Nucleus accumbens (tissue), 56 donors: ENCODE data around the gene GREM1.
A peak's percentile ranks its signal among the peaks of the same experiment; 100 is the strongest.

Experiments
- DNase-seq, 56 donors: peaks; one replicate each; lab custom pipeline; 2025; lab: John Stamatoyannopoulos, UW

The GREM1 gene

GRCh38 chr15:32692286-32692685, 25.5 kb upstream of the GREM1 start:
- DNase-seq, result no peak

DNA sequence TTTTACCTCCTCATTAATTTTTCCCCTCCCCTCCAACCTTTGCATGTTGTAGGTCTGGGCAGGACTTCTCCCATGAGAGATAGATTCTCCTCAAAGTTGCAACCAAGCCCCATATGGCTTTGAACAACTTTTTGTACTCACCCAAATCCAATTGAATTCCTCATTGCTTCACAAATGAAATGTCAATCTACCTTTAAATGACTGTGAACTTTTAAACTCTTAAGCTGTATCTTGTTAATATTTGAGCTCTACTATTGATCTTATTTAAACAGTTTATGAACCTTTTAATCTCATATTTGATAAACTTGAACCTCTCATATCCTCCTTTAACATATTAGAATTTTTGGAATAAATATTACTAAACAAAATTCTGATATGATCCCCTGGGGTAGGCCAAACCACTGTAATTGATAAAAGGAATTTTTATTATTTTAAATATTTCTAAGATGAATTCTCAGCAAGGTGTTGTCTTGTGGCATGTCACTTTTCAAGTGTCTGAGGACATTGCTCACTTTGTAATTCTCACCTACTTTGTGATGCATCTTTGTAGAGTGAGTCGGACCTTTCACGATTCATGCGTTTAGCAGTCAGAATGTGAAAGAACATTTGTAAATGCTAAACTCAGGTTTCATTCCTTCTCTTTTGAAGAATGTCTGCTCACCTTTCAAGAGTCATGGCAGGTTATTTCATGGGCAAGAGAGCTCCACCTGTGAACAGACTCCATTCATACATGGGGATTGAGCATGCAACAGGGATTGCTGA, 23.4 kb upstream of the GREM1 start:
- DNase-seq, result no peak

GRCh38 chr15:32698773-32699390, 18.9 kb upstream of the GREM1 start:
- DNase-seq, result no peak

GRCh38 chr15:32700501-32701150, 17.2 kb upstream of the GREM1 start:
- DNase-seq, result no peak

DNA sequence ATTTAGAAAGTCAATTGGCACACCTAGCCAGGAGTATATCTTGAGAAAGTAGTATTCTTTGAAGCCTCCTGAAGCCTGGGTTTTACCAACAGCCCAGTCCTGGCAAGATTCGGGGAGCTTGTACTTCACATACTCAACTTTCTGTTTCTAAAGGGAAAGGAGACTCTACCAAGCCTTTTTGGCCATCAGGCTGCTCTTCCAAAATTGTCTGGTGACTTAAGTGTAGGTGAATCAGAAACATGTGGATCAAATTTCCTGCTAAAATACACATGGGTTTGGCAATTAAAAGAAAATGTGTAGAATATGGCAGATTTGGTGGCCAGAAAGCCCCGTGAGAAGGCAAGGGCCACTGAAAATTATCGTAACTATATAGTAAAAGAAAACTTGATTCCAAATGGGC, 15.9 kb upstream of the GREM1 start:
- DNase-seq, result no peak

- no peak for DNase-seq
Observed at GRCh38 chr15:32704395-32704981, 13.3 kb upstream of the GREM1 start.

GRCh38 chr15:32705446-32705845, 12.4 kb upstream of the GREM1 start:
- no peak for DNase-seq

- DNase-seq, result no peak
Observed at GRCh38 chr15:32706704-32707103, 11.1 kb upstream of the GREM1 start.

DNA sequence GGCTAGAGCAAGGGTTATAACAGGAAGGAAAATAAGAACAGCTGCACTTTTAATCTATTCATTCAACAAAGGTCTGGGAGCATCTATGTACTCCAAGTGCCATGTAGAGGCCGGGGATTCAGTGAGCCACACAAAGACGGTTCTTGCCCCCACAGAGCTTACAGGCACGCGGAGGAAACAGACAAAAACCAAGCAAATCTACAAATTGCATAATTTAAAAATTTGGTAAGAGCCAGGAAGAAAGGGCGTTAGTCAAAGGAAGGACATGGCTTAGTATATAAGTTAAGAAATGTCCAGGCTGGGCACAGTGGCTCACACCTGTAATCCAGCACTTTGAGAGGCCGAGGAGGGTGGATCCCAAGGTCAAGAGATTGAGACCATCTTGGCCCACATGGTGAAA, 10.4 kb upstream of the GREM1 start:
- DNase-seq, result no peak

- DNase-seq, result no peak
Observed at GRCh38 chr15:32709295-32710033, 8.3 kb upstream of the GREM1 start.

DNA sequence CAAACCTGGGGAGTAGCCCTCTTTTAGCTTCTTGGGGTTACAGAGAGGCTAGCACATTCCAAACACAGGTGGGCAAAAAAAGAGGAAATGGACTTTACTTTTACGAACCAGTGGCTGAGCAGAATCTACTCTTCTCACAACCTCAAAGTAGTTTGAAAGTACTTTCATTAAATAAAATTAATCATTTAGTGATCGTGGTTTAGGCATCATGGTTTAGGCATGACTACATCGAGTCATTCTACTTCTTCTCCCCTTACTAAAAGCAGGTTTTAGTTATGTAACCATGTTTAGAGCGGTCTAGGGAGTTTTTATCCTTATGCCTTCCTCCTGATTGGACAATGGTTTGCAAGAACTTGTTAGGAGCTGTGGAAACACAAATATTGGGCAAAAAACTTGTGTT, 2.5 kb upstream of the GREM1 start:
- DNase-seq, result no peak

DNA sequence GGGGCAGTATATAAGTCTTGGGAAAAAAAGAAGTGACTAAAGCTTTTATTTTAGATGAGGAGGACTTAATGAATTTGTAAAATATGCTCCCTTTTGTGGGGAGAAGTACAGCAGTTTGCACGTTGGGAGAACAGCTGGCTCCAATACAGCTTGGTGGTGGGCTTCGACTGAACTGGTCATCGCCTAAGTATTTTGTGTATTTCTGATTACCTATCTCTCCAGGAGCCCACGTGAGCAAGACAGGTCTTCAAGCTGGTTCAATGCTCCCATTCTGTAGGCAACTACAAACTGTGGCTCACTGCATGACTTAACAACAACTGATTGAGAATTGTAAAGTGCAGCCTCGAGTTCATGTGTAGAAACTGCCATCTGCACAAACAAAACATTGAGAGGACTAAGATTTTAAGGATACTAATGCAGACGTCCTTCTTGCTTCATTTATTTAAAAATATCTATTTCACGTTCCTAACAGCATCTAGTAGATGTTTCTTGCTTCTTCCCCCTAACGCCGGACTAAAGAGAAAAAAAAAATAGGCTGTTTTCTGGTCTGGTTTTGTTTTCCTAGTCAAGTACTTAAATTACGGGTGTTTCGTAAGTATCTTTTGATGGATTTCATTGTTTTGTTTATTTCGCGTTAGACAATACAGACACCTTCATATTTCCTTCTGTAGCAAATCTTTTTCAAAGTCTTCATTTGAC, 1.4 kb upstream of the GREM1 start:
- no peak for DNase-seq

- peak in 4 of 56 donors; percentile 32 to 64 (median 38) for DNase-seq
Observed at GRCh38 chr15:32716915-32717425, 834 bp upstream of the GREM1 start.

DNA sequence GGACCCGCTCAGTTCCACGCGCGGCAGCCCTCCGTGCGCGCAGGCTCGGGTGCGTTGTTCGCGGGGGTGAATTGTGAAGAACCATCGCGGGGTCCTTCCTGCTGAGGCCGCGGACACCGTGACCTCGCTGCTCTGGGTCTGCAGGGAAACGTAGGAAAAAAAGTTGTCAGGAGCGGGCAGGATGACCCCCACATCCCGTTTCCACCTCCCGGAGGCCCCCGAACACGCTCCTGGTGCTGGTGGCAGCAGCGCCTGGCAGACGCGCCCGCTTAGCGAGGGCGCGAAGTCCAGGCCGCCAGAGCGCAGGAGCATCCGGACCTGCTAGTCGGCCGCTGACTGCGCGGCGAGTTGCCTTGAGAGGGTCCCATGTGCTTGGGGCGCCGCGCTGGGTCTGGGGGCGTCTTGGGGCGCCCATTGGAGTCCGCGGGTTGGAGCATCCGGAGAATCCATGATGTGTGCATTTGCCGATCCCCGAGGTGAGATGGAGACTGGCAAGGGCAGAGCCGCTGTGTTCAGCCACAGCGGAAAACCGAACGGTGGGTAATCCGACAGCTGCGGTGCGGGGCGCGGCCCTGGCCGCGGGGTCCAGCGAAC, 520 bp downstream of the GREM1 start:
- peak in 4 of 56 donors; percentile 12 to 50 (median 29) for DNase-seq

DNA sequence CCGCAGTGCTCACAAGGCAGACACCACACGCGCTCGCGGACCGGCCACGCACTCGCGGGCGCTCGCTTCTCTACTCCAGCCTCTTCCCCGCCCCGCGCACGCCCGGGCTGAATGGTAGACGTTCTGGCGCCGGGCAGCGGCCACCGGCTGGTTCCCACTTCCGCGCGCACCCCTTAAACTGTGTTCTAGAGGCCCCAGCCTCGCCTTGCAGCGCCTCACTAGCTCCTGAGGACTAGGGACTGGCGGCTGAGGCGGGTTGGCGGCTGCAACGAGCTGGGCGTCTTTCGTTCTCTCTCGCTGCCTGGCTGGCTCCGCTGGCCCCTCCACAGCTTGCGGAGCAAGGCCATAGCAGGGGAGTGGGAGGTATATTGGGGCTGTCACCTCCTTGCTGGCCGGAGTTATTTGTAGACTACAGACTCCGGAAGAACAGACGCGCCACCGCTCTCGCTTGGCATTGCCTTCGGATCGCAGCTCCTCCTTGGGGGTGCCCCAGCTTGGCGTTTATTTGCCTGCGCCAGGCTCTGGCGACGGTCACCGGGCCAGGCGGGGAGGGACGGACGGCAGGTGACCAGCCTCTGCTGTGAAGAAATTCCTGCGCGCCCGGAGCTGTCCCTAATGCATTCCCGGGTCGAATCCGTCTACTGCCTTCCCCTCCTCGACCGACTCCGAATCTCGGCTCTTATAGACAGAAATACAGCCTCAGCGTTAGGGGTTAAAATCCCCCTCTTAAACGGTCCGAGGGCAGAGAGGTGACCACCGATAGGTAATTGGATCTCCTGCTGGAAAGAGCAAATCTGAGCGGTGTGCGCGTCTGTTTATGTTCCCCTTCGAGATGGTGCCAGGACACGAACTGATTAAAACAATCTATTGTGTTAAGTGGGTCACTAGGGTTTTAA, 1.3 kb downstream of the GREM1 start:
- DNase-seq, result peak in 8 of 56 donors; percentile 12 to 48 (median 34)

- DNase-seq, result no peak
Observed at GRCh38 chr15:32721596-32721995, 3.8 kb downstream of the GREM1 start.

GRCh38 chr15:32722136-32722535, 4.3 kb downstream of the GREM1 start:
- no peak for DNase-seq

GRCh38 chr15:32723171-32723948, 5.6 kb downstream of the GREM1 start:
- DNase-seq, result no peak
